Neural progenitor cell (in vitro differentiated cells): Measurements from ENCODE around the gene RNF144A. TPM values are rescaled to one million over a fixed set of nuclear protein-coding genes. Genes with fewer than 3 reads are reported as not detected.

Source experiments
- DNase-seq: peaks from one replicate; pipeline ENCODE4 v3.0.0-alpha.2; 2016; ENCODE audit warnings: low spot score
- H2AFZ ChIP-seq: fragments of 200-600 bp; sonication (generic); replicated peaks from 2 replicates; pipeline ENCODE4 v1.6.1; 2016; ENCODE audit warnings: antibody characterized with exemption
- H3F3A ChIP-seq: fragments of 200-600 bp; sonication (generic); 2 replicates; pipeline ENCODE4 v1.6.1; 2016; ENCODE audit warnings: antibody characterized with exemption, low read depth
- H3K27ac ChIP-seq: fragments of 200-600 bp; sonication (generic); 2 replicates; pipeline ENCODE4 v1.5.1; 2016; ENCODE audit warnings: mild to moderate bottlenecking
- H3K27me3 ChIP-seq: fragments of 200-600 bp; sonication (generic); 2 replicates; pipeline ENCODE4 v1.6.1; 2016; ENCODE audit warnings: mild to moderate bottlenecking, moderate library complexity
- H3K36me3 ChIP-seq: fragments of 200-600 bp; sonication (generic); 2 replicates; pipeline ENCODE4 v1.5.1; 2016
- H3K4me1 ChIP-seq: fragments of 200-600 bp; sonication (generic); 2 replicates; pipeline ENCODE4 v1.6.1; 2016; ENCODE audit warnings: mixed run types
- H3K4me2 ChIP-seq: fragments of 200-600 bp; sonication (generic); 2 replicates; pipeline ENCODE4 v1.6.1; 2016
- H3K4me3 ChIP-seq: fragments of 200-600 bp; sonication (generic); 2 replicates; pipeline ENCODE4 v1.5.1; 2016
- H3K79me2 ChIP-seq: fragments of 200-600 bp; sonication (generic); 2 replicates; pipeline ENCODE4 v1.6.1; 2016; ENCODE audit warnings: low read depth
- H3K9ac ChIP-seq: fragments of 200-600 bp; sonication (generic); 2 replicates; pipeline ENCODE4 v1.6.1; 2016
- H3K9me3 ChIP-seq: fragments of 200-600 bp; sonication (generic); 2 replicates; pipeline ENCODE4 v1.5.1; 2016; ENCODE audit warnings: low read depth
- H4K20me1 ChIP-seq: fragments of 200-600 bp; sonication (generic); 2 replicates; pipeline ENCODE4 v1.6.1; 2016; ENCODE audit warnings: low read depth
- H3K27ac Mint-ChIP-seq: 3 replicates; pipeline ENCODE4 v1.8.0; 2021; ENCODE audit warnings: mixed read lengths
- H3K27me3 Mint-ChIP-seq: 2 replicates; pipeline ENCODE4 v1.8.0; 2022; ENCODE audit warnings: low read depth, mild to moderate bottlenecking, inconsistent platforms, moderate library complexity, mixed read lengths; ENCODE audit not compliant: insufficient read depth
- H3K36me3 Mint-ChIP-seq: 3 replicates; pipeline ENCODE4 v1.8.0; 2021; ENCODE audit warnings: mixed read lengths
- H3K4me1 Mint-ChIP-seq: 3 replicates; pipeline ENCODE4 v1.8.0; 2021; ENCODE audit warnings: mixed read lengths
- H3K4me3 Mint-ChIP-seq: 3 replicates; pipeline ENCODE4 v1.8.0; 2021; ENCODE audit warnings: mild to moderate bottlenecking, moderate library complexity, mixed read lengths
- H3K9me3 Mint-ChIP-seq: 3 replicates; pipeline ENCODE4 v1.8.0; 2020; ENCODE audit warnings: mixed read lengths
- EZH2 ChIP-seq: fragments of 200-600 bp; sonication (generic); IDR thresholded peaks from 2 replicates; pipeline ENCODE4 v1.6.1; 2017; ENCODE audit warnings: antibody characterized with exemption, mild to moderate bottlenecking, moderate library complexity
- EZH2phosphoT487 ChIP-seq: fragments of 200-600 bp; sonication (generic); IDR thresholded peaks from 2 replicates; pipeline ENCODE4 v1.6.1; 2017; ENCODE audit warnings: antibody characterized with exemption
- total RNA-seq: library from RNA; depleted of rRNA; stranded (reverse); fragments of >200 nt; gene quantifications from 2 replicates; pipeline ENCODE4 v1.2.3, GENCODE V29; 2015; ENCODE audit warnings: low replicate concordance
- TF ChIP-seq, protein P1 (sequence below): fragments of 200-600 bp; sonication (generic); IDR thresholded peaks from 2 replicates; pipeline ENCODE4 v1.5.1; 2017; ENCODE audit warnings: antibody characterized with exemption, mild to moderate bottlenecking

The RNF144A gene
- total RNA-seq, 1 donor from 2014 or later: 32.0 TPM

DNA sequence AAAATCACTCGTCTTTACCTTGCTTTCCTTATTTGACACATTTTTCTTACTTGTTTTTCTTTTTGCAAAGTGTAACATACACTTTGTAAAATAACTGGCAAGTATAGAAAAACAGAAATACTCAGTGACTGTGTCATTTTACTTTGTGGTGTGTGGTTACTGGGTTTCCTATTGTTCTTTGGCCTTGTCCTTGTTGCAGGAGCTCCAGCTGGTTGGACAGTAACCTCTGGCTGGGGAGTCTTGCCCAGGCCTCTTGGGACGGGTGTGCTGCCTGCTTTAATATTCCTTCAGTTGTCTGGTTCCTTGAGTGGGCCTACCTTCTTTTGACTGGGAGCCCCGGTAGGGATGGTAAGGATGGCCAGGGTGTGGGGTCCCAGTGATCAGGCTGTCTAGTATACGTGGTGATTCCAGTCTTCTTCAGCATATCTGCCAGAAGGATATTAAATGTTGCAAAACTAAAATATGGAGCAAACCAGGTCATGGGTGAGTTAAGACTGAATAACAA lies 53.8 kb downstream of the RNF144A start:
- Mint-ChIP-seq H3K27ac (peak overlapping the region; percentile 12), H3K4me3 (no peak overlapping the region), H3K4me1 (peaks cover 3% of the 10 kb centered on the region), H3K9me3 (peaks cover 6% of the 10 kb centered on the region), H3K27me3 (peaks cover 7% of the 10 kb centered on the region), H3K36me3 (peaks cover 56% of the 10 kb centered on the region)
- Histone ChIP-seq H3K4me2 (no peak overlapping the region), H3K4me1 (no peaks in the 10 kb centered on the region), H3K36me3 (no peaks in the 10 kb centered on the region), H4K20me1 (no peaks in the 10 kb centered on the region), H3K79me2 (no peaks in the 10 kb centered on the region), H2AFZ (no peak overlapping the region), H3K27me3 (no peaks in the 10 kb centered on the region), H3F3A (no peaks in the 10 kb centered on the region), H3K9ac (no peak overlapping the region), H3K27ac (no peak overlapping the region), H3K4me3 (no peak overlapping the region), H3K9me3 (no peaks in the 10 kb centered on the region)
- no peak for TF ChIP-seq EZH2phosphoT487
- TF ChIP-seq, protein P1, sequence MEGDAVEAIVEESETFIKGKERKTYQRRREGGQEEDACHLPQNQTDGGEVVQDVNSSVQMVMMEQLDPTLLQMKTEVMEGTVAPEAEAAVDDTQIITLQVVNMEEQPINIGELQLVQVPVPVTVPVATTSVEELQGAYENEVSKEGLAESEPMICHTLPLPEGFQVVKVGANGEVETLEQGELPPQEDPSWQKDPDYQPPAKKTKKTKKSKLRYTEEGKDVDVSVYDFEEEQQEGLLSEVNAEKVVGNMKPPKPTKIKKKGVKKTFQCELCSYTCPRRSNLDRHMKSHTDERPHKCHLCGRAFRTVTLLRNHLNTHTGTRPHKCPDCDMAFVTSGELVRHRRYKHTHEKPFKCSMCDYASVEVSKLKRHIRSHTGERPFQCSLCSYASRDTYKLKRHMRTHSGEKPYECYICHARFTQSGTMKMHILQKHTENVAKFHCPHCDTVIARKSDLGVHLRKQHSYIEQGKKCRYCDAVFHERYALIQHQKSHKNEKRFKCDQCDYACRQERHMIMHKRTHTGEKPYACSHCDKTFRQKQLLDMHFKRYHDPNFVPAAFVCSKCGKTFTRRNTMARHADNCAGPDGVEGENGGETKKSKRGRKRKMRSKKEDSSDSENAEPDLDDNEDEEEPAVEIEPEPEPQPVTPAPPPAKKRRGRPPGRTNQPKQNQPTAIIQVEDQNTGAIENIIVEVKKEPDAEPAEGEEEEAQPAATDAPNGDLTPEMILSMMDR: no peak
- no peak for TF ChIP-seq EZH2
- no peak for DNase-seq

DNA sequence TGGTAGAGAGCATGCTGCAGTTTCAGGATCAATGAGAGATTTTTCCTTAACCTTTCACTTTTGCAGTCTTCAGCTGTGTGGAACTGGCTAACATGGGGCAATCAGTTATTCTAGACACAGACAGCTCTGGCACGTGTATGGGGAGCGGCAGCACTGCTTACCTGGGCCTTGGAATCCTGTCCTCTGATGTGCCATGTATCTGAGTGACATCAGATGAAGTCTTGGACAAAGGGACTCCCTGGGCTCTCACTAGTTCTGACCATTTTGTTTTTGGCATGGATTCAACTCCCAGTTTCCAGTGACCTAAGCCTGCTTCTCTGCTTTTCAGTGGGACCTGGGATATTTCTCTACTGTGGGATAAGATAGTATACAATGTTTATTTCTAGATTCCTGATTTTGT lies 54.3 kb downstream of the RNF144A start:
- H3K4me3 ChIP-seq: no peak overlapping the region
- H3K9me3 Mint-ChIP-seq: peaks cover 6% of the 10 kb centered on the region
- H4K20me1 ChIP-seq: no peaks in the 10 kb centered on the region
- H3K27ac Mint-ChIP-seq: no peak overlapping the region
- H3K27me3 Mint-ChIP-seq: peaks cover 7% of the 10 kb centered on the region
- H3K4me3 Mint-ChIP-seq: no peak overlapping the region
- no peak overlapping the region for H3K27ac ChIP-seq
- H3K27me3 ChIP-seq: no peaks in the 10 kb centered on the region
- no peak for DNase-seq
- H3K4me1 ChIP-seq: no peaks in the 10 kb centered on the region
- H3K9me3 ChIP-seq: no peaks in the 10 kb centered on the region
- H3K4me1 Mint-ChIP-seq: peaks cover 3% of the 10 kb centered on the region
- H3K79me2 ChIP-seq: no peaks in the 10 kb centered on the region
- TF ChIP-seq, protein P1: no peak
- no peak for TF ChIP-seq EZH2
- no peak for TF ChIP-seq EZH2phosphoT487
- H3K36me3 ChIP-seq: no peaks in the 10 kb centered on the region
- H2AFZ ChIP-seq: no peak overlapping the region
- no peak overlapping the region for H3K9ac ChIP-seq
- peaks cover 60% of the 10 kb centered on the region for H3K36me3 Mint-ChIP-seq
- H3K4me2 ChIP-seq: no peak overlapping the region
- H3F3A ChIP-seq: no peaks in the 10 kb centered on the region

DNA sequence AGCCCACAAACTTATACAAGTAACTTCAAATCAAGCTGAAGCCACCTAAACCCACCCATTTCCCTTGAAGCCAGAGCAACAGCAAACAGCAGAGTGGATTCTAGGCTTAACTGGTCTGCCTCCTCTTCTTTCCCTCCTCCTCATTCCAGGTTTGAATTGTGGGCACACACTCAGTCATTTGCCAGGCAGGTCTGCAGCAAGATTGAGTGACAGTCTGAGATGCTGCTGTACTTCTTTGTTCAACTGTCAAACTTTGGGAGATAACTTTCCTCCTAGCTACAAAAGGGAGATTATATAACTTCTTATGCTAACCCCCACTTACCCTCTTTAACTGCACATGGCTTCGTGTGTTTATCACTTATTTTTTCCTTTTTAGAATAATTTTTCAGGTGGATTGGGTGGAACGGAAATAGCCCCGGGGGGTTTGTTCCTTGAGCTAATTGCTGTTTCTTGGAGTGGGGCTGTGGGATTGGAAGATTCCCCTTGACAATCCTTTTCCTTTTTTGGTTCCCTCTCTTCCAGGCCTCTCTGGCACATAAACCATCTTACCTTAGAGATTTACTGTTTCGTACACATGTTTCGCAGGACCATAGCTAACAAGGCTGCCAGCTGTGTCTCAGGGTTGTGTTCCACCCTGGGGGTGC lies 55.0 kb downstream of the RNF144A start:
- H3K4me1 Mint-ChIP-seq: peaks cover 3% of the 10 kb centered on the region
- H3K27ac Mint-ChIP-seq: peak overlapping the region; percentile 86
- Histone ChIP-seq H3K4me2 (no peak overlapping the region), H4K20me1 (no peaks in the 10 kb centered on the region), H3K79me2 (no peaks in the 10 kb centered on the region), H3K27me3 (no peaks in the 10 kb centered on the region), H2AFZ (no peak overlapping the region), H3K4me1 (no peaks in the 10 kb centered on the region), H3K4me3 (no peak overlapping the region), H3K9me3 (no peaks in the 10 kb centered on the region), H3F3A (no peaks in the 10 kb centered on the region), H3K36me3 (no peaks in the 10 kb centered on the region), H3K9ac (no peak overlapping the region), H3K27ac (no peak overlapping the region)
- TF ChIP-seq EZH2 (no peak), EZH2phosphoT487 (no peak)
- TF ChIP-seq, protein P1: no peak
- H3K9me3 Mint-ChIP-seq: peaks cover 6% of the 10 kb centered on the region
- H3K36me3 Mint-ChIP-seq: peaks cover 57% of the 10 kb centered on the region
- DNase-seq: no peak
- H3K27me3 Mint-ChIP-seq: peaks cover 7% of the 10 kb centered on the region
- no peak overlapping the region for H3K4me3 Mint-ChIP-seq
